SK-N-DZ (cell line): ENCODE measurements around the gene RAPGEF5.

Experiments used
- DNase-seq: peaks from one replicate; pipeline ENCODE4 v3.0.0-alpha.2; 2015; ENCODE audit warnings: low spot score

RAPGEF5 gene

DNA sequence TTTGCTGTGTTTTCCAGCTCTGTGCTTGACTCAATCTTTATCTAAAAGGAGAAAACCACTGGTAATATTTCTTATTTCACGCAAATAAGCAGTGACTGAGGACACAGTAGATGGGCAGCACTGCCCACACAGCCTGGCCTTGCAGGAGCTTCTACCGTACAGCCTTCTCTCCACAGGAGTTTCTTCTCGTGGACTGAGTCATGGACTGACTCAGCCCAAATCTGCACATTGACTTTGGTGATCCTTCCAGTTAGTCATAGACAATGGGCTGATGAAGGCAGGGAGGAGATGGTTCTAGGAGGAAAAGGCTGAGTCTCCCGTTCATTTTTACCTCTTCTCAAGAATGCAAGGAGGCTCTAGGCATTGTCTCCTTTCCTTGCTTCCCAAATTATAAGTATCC lies 200.7 kb downstream of the RAPGEF5 start:
- no peak for DNase-seq

GRCh38 chr7:22154143-22154529 lies 202.8 kb downstream of the RAPGEF5 start:
- no peak for DNase-seq

GRCh38 chr7:22153432-22154142 lies 203.4 kb downstream of the RAPGEF5 start:
- DNase-seq, result peak; percentile 49

DNA sequence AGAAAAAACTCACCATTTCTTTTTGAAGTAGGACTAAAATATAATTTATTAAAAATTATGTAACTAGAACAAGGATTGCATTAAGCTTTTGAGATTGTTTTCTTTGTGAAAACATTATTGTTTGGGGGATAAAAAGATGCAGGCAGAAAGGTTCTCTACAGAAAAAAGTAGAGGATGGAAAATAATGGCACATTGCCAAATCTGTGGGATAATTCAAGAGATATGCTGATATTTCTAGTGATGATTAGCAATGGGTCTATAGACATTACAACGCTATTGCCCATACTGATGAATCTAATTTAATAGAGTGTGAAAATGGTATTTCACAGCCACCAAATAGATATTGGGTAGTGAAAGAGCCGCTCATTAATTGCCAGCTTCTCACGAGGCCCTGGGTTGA lies 204.3 kb downstream of the RAPGEF5 start:
- no peak for DNase-seq

GRCh38 chr7:22151901-22152300 lies 205.1 kb downstream of the RAPGEF5 start:
- DNase-seq, result no peak

GRCh38 chr7:22150221-22150620 lies 206.7 kb downstream of the RAPGEF5 start:
- DNase-seq, result no peak

GRCh38 chr7:22147868-22148267 lies 209.1 kb downstream of the RAPGEF5 start:
- no peak for DNase-seq

DNA sequence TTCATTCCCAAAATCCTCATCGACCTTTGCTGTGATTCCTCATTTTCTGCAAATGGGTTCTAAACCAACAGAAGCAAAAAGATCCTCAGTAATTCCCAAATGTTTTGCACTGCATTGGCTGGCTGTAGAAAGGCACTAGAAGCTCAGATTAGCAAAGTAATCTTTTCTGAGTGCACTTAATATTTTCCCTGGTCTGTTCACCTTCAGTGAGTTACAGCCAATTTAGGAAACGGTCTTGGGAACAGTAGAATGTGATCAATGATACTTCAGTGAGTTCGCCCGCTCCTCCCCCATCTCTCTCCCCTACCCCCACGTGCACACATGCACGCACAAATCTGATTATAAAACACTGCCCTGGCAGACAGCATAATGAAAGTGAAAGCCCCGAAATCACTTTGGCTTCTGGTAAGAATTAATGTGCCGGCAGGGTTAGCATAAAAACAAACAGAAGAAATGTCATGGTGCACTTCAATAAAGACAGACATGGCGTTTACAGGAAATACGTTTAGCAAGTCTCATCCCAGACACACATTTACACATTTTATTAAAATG lies 209.9 kb downstream of the RAPGEF5 start:
- peak; percentile 89 for DNase-seq

DNA sequence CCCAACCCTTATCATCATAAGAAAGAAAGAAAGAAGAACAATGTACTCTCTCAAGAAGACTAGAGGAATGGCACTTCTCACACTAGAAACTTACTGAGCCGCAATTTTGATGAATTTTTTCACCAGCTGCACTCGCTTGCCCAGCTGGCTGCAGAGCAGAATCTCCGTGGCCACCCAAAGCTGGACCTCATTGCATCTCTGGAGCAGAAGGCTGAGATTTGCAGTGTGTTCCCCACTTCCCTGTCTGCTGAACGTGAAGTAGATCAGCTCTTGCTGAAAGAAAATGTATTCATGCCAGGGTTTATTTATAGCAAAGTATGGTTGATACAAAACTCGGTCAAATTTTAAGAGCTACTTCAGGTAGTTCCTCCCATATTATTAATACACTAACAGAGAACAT lies 212.0 kb downstream of the RAPGEF5 start:
- no peak for DNase-seq

DNA sequence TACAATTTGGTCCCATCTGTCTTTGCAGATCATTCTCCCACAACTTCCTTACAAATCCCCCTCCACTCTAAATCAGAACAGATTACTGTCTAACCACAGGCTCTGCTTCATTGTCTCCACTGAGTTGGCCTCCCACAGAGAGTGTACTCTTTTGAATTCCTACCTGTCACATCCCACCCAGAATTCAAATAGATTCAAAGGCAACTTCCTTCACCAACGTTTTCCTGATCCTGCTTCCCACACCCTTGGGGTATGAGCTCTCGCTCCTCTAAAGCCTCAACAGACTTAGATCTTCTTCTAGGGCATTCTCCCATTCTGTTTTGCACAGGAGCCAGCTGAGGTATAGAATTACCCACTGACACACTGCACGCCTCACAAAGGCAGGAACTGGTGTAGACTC lies 213.5 kb downstream of the RAPGEF5 start:
- DNase-seq, result no peak

GRCh38 chr7:22142572-22142971 lies 214.4 kb downstream of the RAPGEF5 start:
- no peak for DNase-seq

DNA sequence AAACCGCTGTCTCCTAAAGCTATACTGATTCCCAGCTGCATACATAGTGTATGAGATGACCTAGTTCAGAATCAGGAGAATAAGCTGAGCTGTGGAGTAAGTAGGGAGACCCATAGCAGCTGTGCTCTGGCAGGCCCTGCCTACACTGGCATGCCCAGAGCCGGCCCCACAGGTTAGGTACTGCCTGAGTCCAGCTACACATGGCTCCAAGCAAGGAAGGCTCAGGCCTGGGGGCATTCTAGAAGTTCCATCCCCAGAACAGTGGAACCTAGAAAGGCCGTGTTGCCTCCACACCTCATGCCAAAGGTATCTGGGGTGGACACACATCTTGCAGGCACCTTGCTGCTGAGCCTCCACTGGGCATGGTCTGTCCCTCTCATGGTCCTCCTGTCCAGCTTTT lies 215.6 kb downstream of the RAPGEF5 start:
- no peak for DNase-seq

DNA sequence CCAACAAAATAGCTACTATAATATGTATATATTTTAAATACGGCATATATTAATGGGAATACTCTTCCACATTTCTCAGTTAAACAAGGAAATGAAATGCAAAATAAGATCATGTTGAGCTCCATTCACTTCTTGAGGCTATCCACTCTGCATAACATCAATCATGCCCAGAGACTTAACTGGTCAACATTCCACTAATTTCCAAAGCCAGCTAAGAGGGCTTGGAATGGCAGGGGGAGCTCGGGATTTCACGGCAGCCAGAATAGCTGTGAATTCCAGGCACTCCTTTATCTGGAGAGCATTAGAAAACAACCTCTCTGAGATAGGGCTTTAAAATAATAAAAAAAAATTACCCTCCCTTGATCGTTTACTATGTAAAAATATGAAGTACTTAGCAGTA lies 216.4 kb downstream of the RAPGEF5 start:
- no peak for DNase-seq

GRCh38 chr7:22138886-22139285 lies 218.1 kb downstream of the RAPGEF5 start:
- no peak for DNase-seq

DNA sequence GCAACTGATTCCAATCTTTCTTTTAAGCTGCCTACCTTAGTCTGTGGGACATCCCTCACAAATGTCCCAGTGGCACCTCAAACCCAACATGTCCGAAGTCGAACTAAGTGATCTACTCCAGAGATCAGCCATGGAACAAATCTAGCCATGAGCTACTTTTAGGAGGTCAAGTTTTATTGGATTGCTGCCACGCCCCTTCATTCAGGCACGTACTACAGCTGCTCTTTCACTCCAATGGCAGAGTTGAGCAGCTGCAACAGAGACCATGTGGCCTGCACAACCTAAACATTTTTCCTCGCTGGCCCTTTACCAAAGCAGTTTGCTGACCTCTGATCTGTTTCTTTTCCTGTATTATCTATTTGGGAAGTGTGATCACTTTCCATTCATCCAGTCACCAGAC lies 218.8 kb downstream of the RAPGEF5 start:
- DNase-seq, result no peak

- DNase-seq, result no peak
These were observed 219.5 kb downstream of the RAPGEF5 start for GRCh38 chr7:22137466-22137865.

DNA sequence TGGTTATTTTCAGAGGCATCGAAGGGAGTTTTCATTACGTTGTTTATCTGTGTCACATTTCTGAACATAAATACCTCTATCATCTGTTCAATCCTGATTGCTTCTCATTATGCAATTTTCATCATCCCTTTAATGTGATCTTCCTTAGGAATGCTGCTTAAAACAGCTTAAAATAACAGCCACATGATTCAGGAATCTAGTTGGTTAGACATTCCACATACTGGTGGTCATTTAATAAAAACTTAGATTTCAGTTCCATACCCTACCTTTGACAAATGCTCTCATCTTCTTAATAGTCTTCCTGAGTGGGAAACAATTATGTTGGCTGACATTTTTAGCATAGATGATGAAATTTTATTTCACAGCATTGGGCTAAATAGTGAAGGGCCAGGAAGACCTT lies 219.9 kb downstream of the RAPGEF5 start:
- no peak for DNase-seq

DNA sequence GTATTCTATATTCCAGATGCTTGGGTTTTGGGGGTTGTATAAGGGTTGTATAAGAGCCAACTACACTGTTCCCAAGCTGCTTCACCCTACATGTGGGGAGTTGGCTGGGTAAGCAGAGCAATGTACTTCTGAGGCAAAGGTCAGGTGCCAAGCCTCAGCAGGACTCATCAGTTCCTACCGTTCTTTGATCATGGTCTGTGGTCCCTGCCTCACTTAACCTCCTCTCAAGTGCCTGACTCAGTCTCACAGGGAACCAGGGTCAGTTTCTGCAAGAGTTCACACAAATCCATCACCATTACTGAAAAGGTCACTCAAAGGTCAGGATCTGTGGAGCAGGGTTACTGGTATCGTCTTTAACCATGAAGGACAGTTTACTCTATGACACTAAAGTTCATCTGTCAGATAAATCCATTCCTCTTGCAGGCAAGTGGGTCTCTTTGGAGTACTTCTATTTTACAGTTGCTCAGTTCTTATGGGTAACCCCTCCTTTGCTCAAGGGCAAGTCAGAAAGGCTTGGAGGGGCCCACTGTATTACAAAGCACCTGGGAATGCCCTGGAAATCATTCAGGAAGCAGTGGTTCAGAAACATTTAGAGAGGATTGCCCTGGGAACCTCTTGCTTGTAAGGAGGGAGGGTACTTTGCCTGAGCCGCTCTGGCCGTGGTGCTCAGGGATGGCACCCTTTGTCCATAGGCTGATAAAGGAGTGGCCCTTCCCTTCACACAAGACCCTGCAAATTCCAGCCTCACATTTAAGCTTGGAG lies 227.0 kb downstream of the RAPGEF5 start:
- DNase-seq, result peak; percentile 29

GRCh38 chr7:22129166-22129565 lies 227.8 kb downstream of the RAPGEF5 start:
- DNase-seq, result no peak

DNA sequence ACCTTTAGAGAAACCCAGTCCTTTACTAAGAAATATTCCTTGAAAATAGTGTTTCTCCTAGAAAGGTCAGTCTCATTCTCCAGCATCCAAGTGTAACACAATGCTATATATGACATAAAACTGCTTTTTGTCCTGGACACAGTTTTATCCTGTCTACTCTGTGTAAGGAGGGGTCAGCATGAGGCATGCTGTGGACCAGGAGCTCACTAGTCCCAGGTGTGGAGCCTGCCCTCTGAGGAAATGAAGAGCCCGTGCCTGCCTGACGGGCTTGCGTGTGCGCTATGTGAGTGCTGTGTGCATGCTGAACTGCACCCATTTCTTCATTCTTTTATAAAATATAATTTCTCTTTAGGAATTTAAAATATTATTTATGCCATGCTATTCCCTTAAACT lies 228.4 kb downstream of the RAPGEF5 start:
- DNase-seq, result peak; percentile 66

GRCh38 chr7:22127835-22128527 lies 229.0 kb downstream of the RAPGEF5 start:
- peak; percentile 78 for DNase-seq

DNA sequence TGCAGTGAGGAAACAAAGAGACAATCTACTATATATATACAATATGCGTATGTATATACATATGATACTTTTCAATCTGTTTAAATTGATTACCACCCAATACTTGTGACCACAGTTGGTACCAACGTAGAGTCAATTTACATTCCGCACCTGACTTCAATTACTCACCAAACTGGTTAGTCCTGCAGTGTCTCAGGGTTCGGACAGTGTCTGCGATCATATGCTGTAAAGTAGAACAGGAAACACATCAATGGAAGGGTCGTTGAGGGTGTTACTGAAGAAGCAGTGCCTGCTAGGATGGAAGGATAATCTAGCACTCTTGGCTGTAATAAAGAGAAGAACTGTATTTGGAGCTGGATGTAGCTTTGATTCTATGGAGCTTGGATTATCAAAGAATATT lies 231.5 kb downstream of the RAPGEF5 start:
- no peak for DNase-seq
